GM18502 (cell line): ENCODE results near the gene NELFB.

ENCODE experiments used
- ATAC-seq: cut with Tn5 transposase; IDR thresholded peaks from one replicate; pipeline ENCODE4 v1.9.1; 2021; ENCODE audit warnings: mild to moderate bottlenecking; ENCODE audit not compliant: unreplicated experiment, poor library complexity

NELFB gene

GRCh38 chr9:137321726-137322361, 66.7 kb downstream of the NELFB start:
- no peak for ATAC-seq
